ENCODE data around the gene SGMS1. TPM values are rescaled to one million over a fixed set of nuclear protein-coding genes. Genes with fewer than 3 reads are reported as not detected.

Gene SGMS1
- total RNA-seq, 6 experiments from 2014 or later = 13.6 to 49.8 (median 20.0) TPM

DNA sequence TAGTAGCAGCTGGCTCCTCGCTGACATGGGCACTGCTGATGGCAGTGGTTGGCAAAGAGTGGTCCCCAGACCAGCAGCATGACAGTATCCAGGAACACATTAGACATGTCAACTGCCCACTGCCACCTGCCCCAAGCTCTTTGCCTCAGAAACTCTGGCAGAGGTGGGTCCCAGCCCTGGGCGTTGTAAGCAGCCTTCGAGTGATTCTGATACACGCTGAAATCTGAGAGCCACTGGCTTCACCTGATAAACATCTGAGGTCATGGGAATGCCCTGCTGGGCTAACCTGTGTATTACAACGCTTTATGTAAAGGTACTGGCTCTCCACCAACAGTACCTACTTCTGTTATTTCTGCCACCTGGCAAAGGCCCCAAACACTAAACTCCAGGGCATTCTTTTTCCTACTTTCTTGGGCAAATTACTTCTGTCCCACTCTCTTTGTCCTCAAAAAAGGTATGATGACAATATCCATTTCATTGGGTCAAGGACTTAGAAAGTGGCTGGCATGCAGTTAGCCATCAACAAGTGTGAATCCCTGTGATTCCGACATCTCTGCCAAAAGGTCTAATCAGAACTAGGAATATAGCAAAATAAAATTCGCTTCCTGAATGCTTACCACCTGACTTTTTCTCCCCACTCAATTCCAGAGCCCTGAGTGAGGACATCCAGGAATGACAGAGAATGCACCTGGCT lies 9.2 kb downstream of the SGMS1 start:
- no peak for DNase-seq

DNA sequence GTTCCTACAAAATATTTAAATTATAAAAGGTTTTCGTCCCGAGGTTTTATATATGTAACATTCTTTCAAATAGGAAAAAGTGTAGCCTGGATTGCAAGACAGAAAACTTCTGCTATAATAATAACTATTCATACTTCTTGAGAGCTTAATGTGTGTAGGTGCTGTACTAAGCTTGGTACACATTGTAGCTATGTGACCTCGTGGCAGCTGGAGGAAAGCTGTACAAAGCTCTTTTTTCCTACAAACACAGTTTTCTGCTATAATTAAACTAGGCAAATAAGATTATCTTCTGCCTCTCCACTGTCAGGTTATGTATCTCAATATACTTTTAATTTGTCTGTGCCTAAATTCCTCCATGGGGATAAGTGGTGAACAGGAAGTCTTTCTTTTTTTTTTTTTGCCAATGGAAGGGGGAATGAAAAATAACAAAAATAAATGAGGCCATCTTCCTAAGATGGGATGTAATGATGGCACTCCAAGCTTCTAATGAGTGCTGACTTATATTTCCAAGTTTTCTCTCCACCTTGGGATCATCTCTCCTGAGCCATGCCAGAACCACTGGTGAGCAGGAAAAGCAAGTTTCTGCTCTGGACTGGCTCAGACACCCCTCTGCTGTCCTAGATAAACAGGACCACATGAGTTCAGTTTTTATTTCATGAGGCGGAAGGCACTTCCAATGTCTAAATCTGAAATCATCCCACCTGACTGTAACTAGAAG lies 9.9 kb downstream of the SGMS1 start:
- H3K36me3 ChIP-seq = no peaks in the 10 kb centered on the region
- intact Hi-C loops (cut with DNase I) = no loop called here
- H3K27me3 ChIP-seq = no peaks in the 10 kb centered on the region
- 45% methylated on average over 3 of the region's 4 CpGs for WGBS (ENCODE audit: insufficient coverage, low coverage, low lambda C conversion rate, missing lambda C conversion rate)
- ATAC-seq (no peak), DNase-seq (no peak)
- no peak overlapping the region for H3K4me3 ChIP-seq
- H3K27ac ChIP-seq = no peak overlapping the region
- H3K4me1 ChIP-seq = peaks cover 0 to 30% (median 11%) of the 10 kb centered on the region in 4 donors
- no peak for TF ChIP-seq POLR2A (IDR thresholded peaks at IDR 0.05)
- TF ChIP-seq, protein P1, sequence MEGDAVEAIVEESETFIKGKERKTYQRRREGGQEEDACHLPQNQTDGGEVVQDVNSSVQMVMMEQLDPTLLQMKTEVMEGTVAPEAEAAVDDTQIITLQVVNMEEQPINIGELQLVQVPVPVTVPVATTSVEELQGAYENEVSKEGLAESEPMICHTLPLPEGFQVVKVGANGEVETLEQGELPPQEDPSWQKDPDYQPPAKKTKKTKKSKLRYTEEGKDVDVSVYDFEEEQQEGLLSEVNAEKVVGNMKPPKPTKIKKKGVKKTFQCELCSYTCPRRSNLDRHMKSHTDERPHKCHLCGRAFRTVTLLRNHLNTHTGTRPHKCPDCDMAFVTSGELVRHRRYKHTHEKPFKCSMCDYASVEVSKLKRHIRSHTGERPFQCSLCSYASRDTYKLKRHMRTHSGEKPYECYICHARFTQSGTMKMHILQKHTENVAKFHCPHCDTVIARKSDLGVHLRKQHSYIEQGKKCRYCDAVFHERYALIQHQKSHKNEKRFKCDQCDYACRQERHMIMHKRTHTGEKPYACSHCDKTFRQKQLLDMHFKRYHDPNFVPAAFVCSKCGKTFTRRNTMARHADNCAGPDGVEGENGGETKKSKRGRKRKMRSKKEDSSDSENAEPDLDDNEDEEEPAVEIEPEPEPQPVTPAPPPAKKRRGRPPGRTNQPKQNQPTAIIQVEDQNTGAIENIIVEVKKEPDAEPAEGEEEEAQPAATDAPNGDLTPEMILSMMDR (IDR thresholded peaks at IDR 0.05) = no peak
- no peaks in the 10 kb centered on the region for H3K9me3 ChIP-seq

More for the DNA sequence above, 9.2 kb downstream of the SGMS1 start:
- H3K9me3 ChIP-seq = no peaks in the 10 kb centered on the region
- no peak overlapping the region for H3K4me3 ChIP-seq
- H3K4me1 ChIP-seq = peaks cover 0 to 30% (median 11%) of the 10 kb centered on the region in 4 donors
- intact Hi-C loops (cut with DNase I) = no loop called here
- no peak overlapping the region for H3K27ac ChIP-seq
- no peaks in the 10 kb centered on the region for H3K36me3 ChIP-seq
- 75% methylated on average over 2 of the region's 7 CpGs for WGBS (ENCODE audit: insufficient coverage, low coverage, low lambda C conversion rate, missing lambda C conversion rate)
- no peak for TF ChIP-seq POLR2A (IDR thresholded peaks at IDR 0.05)
- TF ChIP-seq, protein P1 (IDR thresholded peaks at IDR 0.05) = peak; percentile 20 to 32 (median 26)
- ATAC-seq = peak; percentile 67 to 79 (median 71)
- H3K27me3 ChIP-seq = no peaks in the 10 kb centered on the region

DNA sequence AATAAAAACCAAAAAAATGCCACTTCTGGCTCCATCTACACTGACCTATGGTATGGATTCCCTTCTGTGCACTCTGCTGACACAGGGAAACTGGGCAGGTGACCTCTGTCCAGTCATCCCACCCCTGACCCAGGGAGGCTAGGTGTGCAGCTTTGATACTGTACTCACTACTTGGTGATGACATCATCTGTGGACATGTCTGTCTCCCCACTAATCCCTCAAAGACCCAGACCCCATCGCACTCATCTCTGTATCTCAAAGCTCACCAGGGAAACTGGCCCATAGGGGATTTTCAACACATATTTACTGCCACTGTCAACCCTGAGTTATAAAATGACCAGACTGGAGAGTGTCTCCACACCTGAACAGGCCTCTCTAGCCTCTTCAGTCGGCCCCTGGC lies 10.6 kb downstream of the SGMS1 start:
- Histone ChIP-seq H3K4me1 (peaks cover 0 to 32% (median 11%) of the 10 kb centered on the region in 4 donors), H3K4me3 (no peak overlapping the region), H3K9me3 (no peaks in the 10 kb centered on the region), H3K27me3 (no peaks in the 10 kb centered on the region), H3K36me3 (no peaks in the 10 kb centered on the region), H3K27ac (no peak overlapping the region)
- ATAC-seq = peak; percentile 28 to 67 (median 48)
- WGBS (ENCODE audit: insufficient coverage, low coverage, low lambda C conversion rate, missing lambda C conversion rate) = 64% methylated on average over 2 of the region's 2 CpGs
- intact Hi-C loops (cut with DNase I) = no loop called here
- no peak for DNase-seq
- no peak for TF ChIP-seq POLR2A (IDR thresholded peaks at IDR 0.05)
- TF ChIP-seq, protein P1 (IDR thresholded peaks at IDR 0.05) = no peak

DNA sequence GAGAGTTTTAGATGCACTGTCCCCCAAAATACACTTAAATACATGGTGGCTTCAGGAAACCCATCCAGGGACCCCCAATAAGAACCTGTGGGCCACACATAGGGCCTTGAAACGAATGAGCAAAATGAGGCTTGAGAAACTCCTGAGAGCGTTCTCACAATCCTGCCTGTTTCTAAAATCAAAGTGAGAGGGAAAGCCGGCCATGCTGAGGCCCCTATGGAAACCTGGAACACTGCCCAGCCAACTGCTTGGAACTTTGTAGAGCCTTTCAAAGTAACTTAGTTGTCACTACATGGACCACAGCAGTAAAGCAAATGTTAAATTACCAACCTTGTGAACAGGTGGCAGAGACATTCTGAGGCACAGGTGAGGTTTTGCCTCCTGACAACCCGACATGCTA lies 13.4 kb downstream of the SGMS1 start:
- intact Hi-C loops (cut with DNase I) = no loop called here
- Histone ChIP-seq H3K36me3 (no peaks in the 10 kb centered on the region), H3K4me1 (peaks cover 0 to 60% (median 17%) of the 10 kb centered on the region in 4 donors), H3K27me3 (no peaks in the 10 kb centered on the region), H3K9me3 (no peaks in the 10 kb centered on the region), H3K4me3 (no peak overlapping the region), H3K27ac (no peak overlapping the region)
- no peak for DNase-seq
- TF ChIP-seq POLR2A (IDR thresholded peaks at IDR 0.05) = no peak
- TF ChIP-seq, protein P1 (IDR thresholded peaks at IDR 0.05) = no peak
- ATAC-seq = no peak
- WGBS (ENCODE audit: insufficient coverage, low coverage, low lambda C conversion rate, missing lambda C conversion rate) = 80% methylated on average over 4 of the region's 4 CpGs
